HCT116 (cell line): ENCODE measurements around the gene CUL9. TPM values are rescaled to one million over a fixed set of nuclear protein-coding genes. Genes with fewer than 3 reads are reported as not detected.
A peak's percentile ranks its signal among the peaks of the same experiment; 100 is the strongest.

Experiments
- ATAC-seq: fragments of 200-7000 bp; cut with Tn5 transposase; 2 replicates; pipeline ENCODE4 v1.9.1; 2020; ENCODE audit warnings: mild to moderate bottlenecking, moderate library complexity
- BruUV-seq: library from RNA; stranded (reverse); fragments of 400-500 nt; replicated peaks from 2 replicates; lab custom pipeline; 2021; lab: Mats Ljungman, UMichigan
- CTCF ChIA-PET: fragments of 300-600 bp; sonication (Branson Sonifier 250); formaldehyde crosslinking; loops from one replicate; lab custom pipeline; 2021; ENCODE audit warnings: antibody characterized with exemption; lab: Charles Lee
- POLR2A ChIA-PET: fragments of 300-600, 350-600 bp; sonication (Branson Sonifier 250); formaldehyde crosslinking; loops from one replicate; lab custom pipeline; 2021; ENCODE audit warnings: antibody characterized with exemption; lab: Charles Lee
- RAD21 ChIA-PET, 2 experiments: fragments of 300-600 bp; sonication (Branson Sonifier 250); formaldehyde crosslinking; loops; one replicate each; lab custom pipeline; 2023; ENCODE audit warnings: low total read pairs in 2 of 2; ENCODE audit not compliant: uncharacterized antibody in 2 of 2, unreplicated experiment in 2 of 2, low non-redundant PET in 1 of 2; lab: Charles Lee
- DNase-seq: peaks from one replicate; pipeline ENCODE4 v3.0.0-alpha.2; 2010; ENCODE audit warnings: low read depth, low spot score
- H2AFZ ChIP-seq: fragments of 200-600 bp; shearing (Covaris generic), sonication (generic); 2 replicates; pipeline ENCODE4 v1.6.1; 2017; ENCODE audit warnings: low read depth, mixed run types, mixed read lengths, antibody characterized with exemption, low read length; ENCODE audit not compliant: poor library complexity, severe bottlenecking
- H3K27ac ChIP-seq: 2 replicates; pipeline ENCODE4 v1.5.1; 2012; ENCODE audit warnings: low read depth, low read length
- H3K27me3 ChIP-seq: fragments of 200-600 bp; sonication (generic); 2 replicates; pipeline ENCODE4 v1.6.1; 2016; ENCODE audit warnings: mixed run types, low read length, mixed read lengths; ENCODE audit not compliant: insufficient read depth
- H3K36me3 ChIP-seq, 2 experiments: fragments of 200-500 bp in 1 of 2; fragments of 200-600 bp in 1 of 2; sonication (Bioruptor generic) in 1 of 2; sonication (generic) in 1 of 2; 2 replicates each; pipeline versions ENCODE4 v1.5.1 to v1.6.1; 2014 to 2016; ENCODE audit warnings: low read length in 2 of 2, inconsistent platforms in 1 of 2, mixed read lengths in 1 of 2, mixed run types in 1 of 2; ENCODE audit not compliant: insufficient read depth in 2 of 2, control insufficient read depth in 1 of 2
- H3K4me1 ChIP-seq, 2 experiments: fragments of 200-600 bp in 1 of 2; sonication (generic) in 1 of 2; 2 replicates each; pipeline versions ENCODE4 v1.5.1 to v1.6.1; 2012 to 2017; ENCODE audit warnings: low read length in 2 of 2, inconsistent platforms in 1 of 2, mild to moderate bottlenecking in 1 of 2, mixed read lengths in 1 of 2, mixed run types in 1 of 2, moderate library complexity in 1 of 2; ENCODE audit not compliant: insufficient read depth in 2 of 2, control insufficient read depth in 1 of 2
- H3K4me2 ChIP-seq: fragments of 200-600 bp; sonication (generic); 2 replicates; pipeline ENCODE4 v1.6.1; 2017; ENCODE audit warnings: mixed run types, low read length, mixed read lengths
- H3K4me3 ChIP-seq, 2 experiments: fragments of 200-600 bp in 1 of 2; sonication (generic) in 1 of 2; replicated peaks in 1 of 2; 2 replicates each; pipeline ENCODE4 v1.5.1; 2011 to 2016; ENCODE audit warnings: low read length in 2 of 2, control low read depth in 1 of 2, low read depth in 1 of 2, mild to moderate bottlenecking in 1 of 2, mixed read lengths in 1 of 2, mixed run types in 1 of 2
- H3K79me2 ChIP-seq: fragments of 200-600 bp; sonication (generic); 2 replicates; pipeline ENCODE4 v1.6.1; 2017; ENCODE audit warnings: mild to moderate bottlenecking, mixed run types, low read length, moderate library complexity, mixed read lengths; ENCODE audit not compliant: insufficient read depth
- H3K9ac ChIP-seq: fragments of 200-600 bp; sonication (generic); 2 replicates; pipeline ENCODE4 v1.6.1; 2016; ENCODE audit warnings: low read length, mixed read lengths
- H3K9me2 ChIP-seq: fragments of 200-600 bp; sonication (generic), shearing (Covaris generic); 2 replicates; pipeline ENCODE4 v1.6.1; 2017; ENCODE audit warnings: mixed run types, mild to moderate bottlenecking, moderate library complexity; ENCODE audit not compliant: insufficient read depth
- H3K9me3 ChIP-seq, 2 experiments: fragments of 200-500 bp in 1 of 2; fragments of 200-600 bp in 1 of 2; sonication (Bioruptor generic) in 1 of 2; sonication (generic) in 1 of 2; 2 replicates each; pipeline ENCODE4 v1.6.1; 2014 to 2017; ENCODE audit warnings: low read length in 2 of 2, mixed read lengths in 2 of 2, inconsistent platforms in 1 of 2, low read depth in 1 of 2, mild to moderate bottlenecking in 1 of 2, mixed run types in 1 of 2, moderate library complexity in 1 of 2; ENCODE audit not compliant: control insufficient read depth in 1 of 2, insufficient read depth in 1 of 2
- H4K20me1 ChIP-seq: fragments of 200-600 bp; sonication (generic), shearing (Covaris generic); 2 replicates; pipeline ENCODE4 v1.6.1; 2017; ENCODE audit warnings: mixed run types, mild to moderate bottlenecking, moderate library complexity; ENCODE audit not compliant: insufficient read depth
- EZH2phosphoT487 ChIP-seq: fragments of 200-600 bp; IDR thresholded peaks from 2 replicates; pipeline ENCODE4 v1.6.1; 2018; ENCODE audit warnings: antibody characterized with exemption, borderline replicate concordance
- MAX ChIP-seq: IDR thresholded peaks from 2 replicates; pipeline ENCODE4 v1.6.1; 2012
- SRF ChIP-seq: IDR thresholded peaks from 2 replicates; pipeline ENCODE4 v1.6.1; 2012; ENCODE audit warnings: low read depth
- intact Hi-C: fragments of 100-400 bp; cut with micrococcal nuclease; formaldehyde crosslinking; loops from 2 replicates; pipeline ENCODE4 v1.10.0; 2022
- total RNA-seq: library from RNA; stranded (reverse); gene quantifications from one replicate; pipeline ENCODE4 v1.2.1, GENCODE V29; 2021; ENCODE audit not compliant: unreplicated experiment
- TF ChIP-seq, protein P1 (sequence below), 3 experiments: fragments of 200-600 bp in 1 of 3; sonication (generic) in 1 of 3; IDR thresholded peaks in 2 of 3; conservative IDR thresholded peaks in 1 of 3; 2 replicates each; pipeline ENCODE4 v1.5.1; 2012 to 2017; ENCODE audit warnings: low read depth in 2 of 3, low read length in 2 of 3, antibody characterized with exemption in 1 of 3, borderline replicate concordance in 1 of 3, control low read depth in 1 of 3, mild to moderate bottlenecking in 1 of 3, mixed read lengths in 1 of 3, mixed run types in 1 of 3, moderate library complexity in 1 of 3; ENCODE audit not compliant: insufficient read depth in 1 of 3
- TF ChIP-seq, protein P2 (sequence below): IDR thresholded peaks from 2 replicates; pipeline ENCODE4 v1.6.1; 2012; ENCODE audit warnings: low read depth
- TF ChIP-seq, protein P3 (sequence below): IDR thresholded peaks from 2 replicates; pipeline ENCODE4 v1.6.1; 2012

The CUL9 gene
- total RNA-seq, 1 experiment from 2014 or later = 36.5 TPM

DNA sequence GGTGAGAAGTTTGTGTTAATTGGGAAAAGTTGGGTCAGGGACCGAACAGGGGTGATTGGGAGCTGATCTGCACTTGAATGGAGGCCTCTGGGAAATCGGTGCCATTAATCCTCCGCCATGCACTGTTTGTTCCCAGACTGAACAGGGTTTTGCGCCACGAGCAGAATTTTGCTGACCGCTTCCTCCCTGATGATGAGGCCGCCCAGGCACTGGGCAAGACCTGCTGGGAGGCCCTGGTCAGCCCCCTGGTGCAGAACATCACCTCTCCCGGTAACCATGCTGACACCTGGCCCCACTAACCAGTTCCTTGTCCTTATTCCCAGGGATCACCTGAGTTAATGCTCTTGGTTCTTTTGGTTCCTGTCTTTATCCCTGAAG, 21.7 kb downstream of the CUL9 start:
- no peak overlapping the region for H3K9ac ChIP-seq
- ChIA-PET POLR2A (no interaction called here), RAD21 (no interaction called here), CTCF (no interaction called here)
- H3K4me1 ChIP-seq = no peaks in the 10 kb centered on the region
- no peak overlapping the region for H2AFZ ChIP-seq
- no peaks in the 10 kb centered on the region for H4K20me1 ChIP-seq
- H3K27me3 ChIP-seq = no peaks in the 10 kb centered on the region
- H3K9me2 ChIP-seq = no peaks in the 10 kb centered on the region
- H3K36me3 ChIP-seq = no peaks in the 10 kb centered on the region; a peak in 1 of 4 replicates
- no peak for ATAC-seq
- BruUV-seq = TSS peak; percentile 7
- intact Hi-C loops = no loop called here
- DNase-seq = no peak
- no peak overlapping the region for H3K4me3 ChIP-seq
- no peak overlapping the region for H3K27ac ChIP-seq
- H3K79me2 ChIP-seq = no peaks in the 10 kb centered on the region
- H3K9me3 ChIP-seq = no peaks in the 10 kb centered on the region
- no peak overlapping the region for H3K4me2 ChIP-seq
- TF ChIP-seq SRF = no peak
- TF ChIP-seq, protein P1, sequence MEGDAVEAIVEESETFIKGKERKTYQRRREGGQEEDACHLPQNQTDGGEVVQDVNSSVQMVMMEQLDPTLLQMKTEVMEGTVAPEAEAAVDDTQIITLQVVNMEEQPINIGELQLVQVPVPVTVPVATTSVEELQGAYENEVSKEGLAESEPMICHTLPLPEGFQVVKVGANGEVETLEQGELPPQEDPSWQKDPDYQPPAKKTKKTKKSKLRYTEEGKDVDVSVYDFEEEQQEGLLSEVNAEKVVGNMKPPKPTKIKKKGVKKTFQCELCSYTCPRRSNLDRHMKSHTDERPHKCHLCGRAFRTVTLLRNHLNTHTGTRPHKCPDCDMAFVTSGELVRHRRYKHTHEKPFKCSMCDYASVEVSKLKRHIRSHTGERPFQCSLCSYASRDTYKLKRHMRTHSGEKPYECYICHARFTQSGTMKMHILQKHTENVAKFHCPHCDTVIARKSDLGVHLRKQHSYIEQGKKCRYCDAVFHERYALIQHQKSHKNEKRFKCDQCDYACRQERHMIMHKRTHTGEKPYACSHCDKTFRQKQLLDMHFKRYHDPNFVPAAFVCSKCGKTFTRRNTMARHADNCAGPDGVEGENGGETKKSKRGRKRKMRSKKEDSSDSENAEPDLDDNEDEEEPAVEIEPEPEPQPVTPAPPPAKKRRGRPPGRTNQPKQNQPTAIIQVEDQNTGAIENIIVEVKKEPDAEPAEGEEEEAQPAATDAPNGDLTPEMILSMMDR (IDR thresholded peaks at IDR 0.05 in 2 of 3, conservative IDR thresholded peaks at IDR 0.05 in 1 of 3; ENCODE audit: borderline replicate concordance in 1 of 3, insufficient read depth in 1 of 3, low read depth in 2 of 3, low read length in 2 of 3) = no peak
- no peak for TF ChIP-seq MAX
- no peak for TF ChIP-seq EZH2phosphoT487
- TF ChIP-seq, protein P2, sequence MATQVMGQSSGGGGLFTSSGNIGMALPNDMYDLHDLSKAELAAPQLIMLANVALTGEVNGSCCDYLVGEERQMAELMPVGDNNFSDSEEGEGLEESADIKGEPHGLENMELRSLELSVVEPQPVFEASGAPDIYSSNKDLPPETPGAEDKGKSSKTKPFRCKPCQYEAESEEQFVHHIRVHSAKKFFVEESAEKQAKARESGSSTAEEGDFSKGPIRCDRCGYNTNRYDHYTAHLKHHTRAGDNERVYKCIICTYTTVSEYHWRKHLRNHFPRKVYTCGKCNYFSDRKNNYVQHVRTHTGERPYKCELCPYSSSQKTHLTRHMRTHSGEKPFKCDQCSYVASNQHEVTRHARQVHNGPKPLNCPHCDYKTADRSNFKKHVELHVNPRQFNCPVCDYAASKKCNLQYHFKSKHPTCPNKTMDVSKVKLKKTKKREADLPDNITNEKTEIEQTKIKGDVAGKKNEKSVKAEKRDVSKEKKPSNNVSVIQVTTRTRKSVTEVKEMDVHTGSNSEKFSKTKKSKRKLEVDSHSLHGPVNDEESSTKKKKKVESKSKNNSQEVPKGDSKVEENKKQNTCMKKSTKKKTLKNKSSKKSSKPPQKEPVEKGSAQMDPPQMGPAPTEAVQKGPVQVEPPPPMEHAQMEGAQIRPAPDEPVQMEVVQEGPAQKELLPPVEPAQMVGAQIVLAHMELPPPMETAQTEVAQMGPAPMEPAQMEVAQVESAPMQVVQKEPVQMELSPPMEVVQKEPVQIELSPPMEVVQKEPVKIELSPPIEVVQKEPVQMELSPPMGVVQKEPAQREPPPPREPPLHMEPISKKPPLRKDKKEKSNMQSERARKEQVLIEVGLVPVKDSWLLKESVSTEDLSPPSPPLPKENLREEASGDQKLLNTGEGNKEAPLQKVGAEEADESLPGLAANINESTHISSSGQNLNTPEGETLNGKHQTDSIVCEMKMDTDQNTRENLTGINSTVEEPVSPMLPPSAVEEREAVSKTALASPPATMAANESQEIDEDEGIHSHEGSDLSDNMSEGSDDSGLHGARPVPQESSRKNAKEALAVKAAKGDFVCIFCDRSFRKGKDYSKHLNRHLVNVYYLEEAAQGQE = no peak
- TF ChIP-seq, protein P3, sequence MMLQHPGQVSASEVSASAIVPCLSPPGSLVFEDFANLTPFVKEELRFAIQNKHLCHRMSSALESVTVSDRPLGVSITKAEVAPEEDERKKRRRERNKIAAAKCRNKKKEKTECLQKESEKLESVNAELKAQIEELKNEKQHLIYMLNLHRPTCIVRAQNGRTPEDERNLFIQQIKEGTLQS = no peak
